ENCODE results near the gene NECAB2.
"Not testable (repeated sequence)": the region's sequence is repeated elsewhere in the genome, so short reads cannot be mapped to it uniquely, and the experiment has no call there.

Gene NECAB2

GRCh38 chr16:83947642-83948234 is 20.3 kb upstream of the NECAB2 start:
- TF ChIP-seq REST (IDR thresholded peaks at IDR 0.05; ENCODE audit: insufficient replicate concordance, low read depth): no peak
- TF ChIP-seq SPI1 (IDR thresholded peaks at IDR 0.05; ENCODE audit: borderline replicate concordance, low read depth): no peak
- no peak for TF ChIP-seq GABPA (IDR thresholded peaks at IDR 0.05; ENCODE audit: low read depth)
- TF ChIP-seq POLR2AphosphoS5 (IDR thresholded peaks at IDR 0.05; ENCODE audit: low read depth): no peak
- TF ChIP-seq CTCF (IDR thresholded peaks at IDR 0.05; ENCODE audit: insufficient read depth, low read length): no peak
- H3K27me3 ChIP-seq (ENCODE audit: insufficient read depth, poor library complexity, severe bottlenecking): no peaks in the 10 kb centered on the region
- H3K4me3 ChIP-seq (replicated peaks; ENCODE audit: insufficient read depth, low read length): no peak overlapping the region
- DNase-seq (ENCODE audit: low read depth in 1 of 2, low spot score in 1 of 2): no peak
- H3K27ac ChIP-seq (replicated peaks): no peak overlapping the region

GRCh38 chr16:83948914-83949723 is 18.9 kb upstream of the NECAB2 start:
- Histone ChIP-seq H3K27me3 (ENCODE audit: insufficient read depth, poor library complexity, severe bottlenecking) (no peaks in the 10 kb centered on the region), H3K4me3 (replicated peaks; ENCODE audit: insufficient read depth, low read length) (no peak overlapping the region), H3K27ac (replicated peaks) (no peak overlapping the region)
- no peak for DNase-seq (ENCODE audit: low read depth in 1 of 2, low spot score in 1 of 2)
- TF ChIP-seq CTCF (IDR thresholded peaks at IDR 0.05; ENCODE audit: insufficient read depth, low read length): no peak
- no peak for TF ChIP-seq SPI1 (IDR thresholded peaks at IDR 0.05; ENCODE audit: borderline replicate concordance, low read depth)
- no peak for TF ChIP-seq REST (IDR thresholded peaks at IDR 0.05; ENCODE audit: insufficient replicate concordance, low read depth)
- TF ChIP-seq POLR2AphosphoS5 (IDR thresholded peaks at IDR 0.05; ENCODE audit: low read depth): no peak
- TF ChIP-seq GABPA (IDR thresholded peaks at IDR 0.05; ENCODE audit: low read depth): no peak

GRCh38 chr16:83949724-83950001 is 18.4 kb upstream of the NECAB2 start:
- no peak for DNase-seq (ENCODE audit: low read depth in 1 of 2, low spot score in 1 of 2)
- Histone ChIP-seq H3K4me3 (replicated peaks; ENCODE audit: insufficient read depth, low read length) (no peak overlapping the region), H3K27ac (replicated peaks) (no peak overlapping the region), H3K27me3 (ENCODE audit: insufficient read depth, poor library complexity, severe bottlenecking) (no peaks in the 10 kb centered on the region)
- TF ChIP-seq CTCF (IDR thresholded peaks at IDR 0.05; ENCODE audit: insufficient read depth, low read length): no peak
- no peak for TF ChIP-seq REST (IDR thresholded peaks at IDR 0.05; ENCODE audit: insufficient replicate concordance, low read depth)
- TF ChIP-seq GABPA (IDR thresholded peaks at IDR 0.05; ENCODE audit: low read depth): no peak
- no peak for TF ChIP-seq SPI1 (IDR thresholded peaks at IDR 0.05; ENCODE audit: borderline replicate concordance, low read depth)
- no peak for TF ChIP-seq POLR2AphosphoS5 (IDR thresholded peaks at IDR 0.05; ENCODE audit: low read depth)

- not testable (repeated sequence) for DNase-seq (ENCODE audit: low read depth in 1 of 2, low spot score in 1 of 2); H3K27me3 ChIP-seq (ENCODE audit: insufficient read depth, poor library complexity, severe bottlenecking); H3K4me3 ChIP-seq (replicated peaks; ENCODE audit: insufficient read depth, low read length); H3K27ac ChIP-seq (replicated peaks)
These were observed 17.1 kb upstream of the NECAB2 start for GRCh38 chr16:83950862-83951399.
